Thyroid gland (tissue), 4 donors: Measurements from ENCODE around the gene EPHA1. TPM values are rescaled to one million over a fixed set of nuclear protein-coding genes. Genes with fewer than 3 reads are reported as not detected.
"Not testable (repeated sequence)": the region's sequence is repeated elsewhere in the genome, so short reads cannot be mapped to it uniquely, and the experiment has no call there.

Experiments used
- DNase-seq, 2 donors: peaks; one replicate each; pipeline ENCODE4 v3.0.0-alpha.2; 2019
- H3K27ac ChIP-seq, 3 donors: fragments of 200-600 bp; sonication (generic); 1 replicate in 2 of 3; 2 replicates in 1 of 3; pipeline ENCODE4 v1.5.1; 2016 to 2019; ENCODE audit warnings: mild to moderate bottlenecking in 1 of 3, moderate library complexity in 1 of 3
- H3K27me3 ChIP-seq: fragments of 200-600 bp; sonication (generic); one replicate; pipeline ENCODE4 v1.5.1; 2019
- H3K36me3 ChIP-seq, 2 donors: fragments of 200-600 bp; sonication (generic); one replicate each; pipeline ENCODE4 v1.5.1; 2016 to 2019
- H3K4me1 ChIP-seq, 2 donors: fragments of 200-600 bp; sonication (generic); one replicate each; pipeline ENCODE4 v1.5.1; 2017 to 2019
- H3K4me3 ChIP-seq, 3 donors: fragments of 200-600 bp; sonication (generic); replicated peaks in 1 of 3; 1 replicate in 2 of 3; 2 replicates in 1 of 3; pipeline ENCODE4 v1.5.1; 2016; ENCODE audit warnings: mild to moderate bottlenecking in 1 of 3
- H3K9me3 ChIP-seq: fragments of 200-600 bp; sonication (generic); one replicate; pipeline ENCODE4 v1.5.1; 2017
- POLR2A ChIP-seq, 2 donors: fragments of 450-650 bp; IDR thresholded peaks; one replicate each; pipeline ENCODE4 v1.6.1; 2017; ENCODE audit warnings: antibody characterized with exemption in 2 of 2, mild to moderate bottlenecking in 2 of 2, moderate library complexity in 1 of 2
- WGBS, 2 donors: methylation state at CpG; one replicate each; pipeline ENCODE4 v1.1.5; 2017; 5-methylcytosine and 5-hydroxymethylcytosine counted together
- intact Hi-C: fragments of 100-400 bp; cut with DNase I; formaldehyde crosslinking; loops from one replicate; pipeline ENCODE4 v1.15.1; 2023
- total RNA-seq, 4 donors: library from RNA; depleted of rRNA; stranded (reverse); fragments of >200 nt; gene quantifications; one replicate each; pipeline ENCODE4 v1.2.3, GENCODE V29; 2016
- TF ChIP-seq, protein P1 (sequence below), 6 experiments: fragments of 200-600 bp in 3 of 6; fragments of 450-650 bp in 3 of 6; sonication (generic) in 3 of 6; IDR thresholded peaks; one replicate each; pipeline ENCODE4 v1.5.1; 2016 to 2019; ENCODE audit warnings: antibody characterized with exemption in 6 of 6, mild to moderate bottlenecking in 2 of 6, inconsistent platforms in 1 of 6, moderate library complexity in 1 of 6

Gene EPHA1
- total RNA-seq, 4 donors from 2014 or later = 7.5 to 22.4 (median 16.4) TPM

DNA sequence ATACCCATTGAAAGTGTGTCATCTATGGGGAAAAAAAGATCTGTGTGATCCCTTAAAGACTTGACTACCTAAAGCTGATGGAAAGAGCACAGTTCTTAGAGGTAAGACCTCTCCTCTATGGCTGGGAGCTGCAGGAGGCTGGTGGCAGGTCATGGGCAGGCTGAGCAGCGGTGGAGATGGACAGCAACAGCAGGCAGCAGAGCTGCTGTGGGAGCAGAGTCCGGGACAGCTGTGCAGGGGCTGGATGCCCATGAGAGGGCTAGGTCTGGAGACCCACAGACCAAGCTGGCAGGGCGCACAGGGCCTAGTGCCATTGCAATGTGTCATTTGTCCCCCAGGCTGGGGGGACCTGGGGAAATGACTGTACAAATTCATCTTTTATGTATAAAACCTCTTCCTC, 13.4 kb upstream of the EPHA1 start:
- 89 to 90% methylated on average over 3 of the region's 3 CpGs for WGBS, 2 donors
- no peaks in the 10 kb centered on the region for H3K36me3 ChIP-seq
- intact Hi-C loops = no loop called here
- no peaks in the 10 kb centered on the region for H3K9me3 ChIP-seq
- no peak for DNase-seq
- H3K27me3 ChIP-seq = no peaks in the 10 kb centered on the region
- no peak overlapping the region for H3K4me3 ChIP-seq
- no peaks in the 10 kb centered on the region for H3K4me1 ChIP-seq
- no peak overlapping the region for H3K27ac ChIP-seq
- TF ChIP-seq, protein P1, sequence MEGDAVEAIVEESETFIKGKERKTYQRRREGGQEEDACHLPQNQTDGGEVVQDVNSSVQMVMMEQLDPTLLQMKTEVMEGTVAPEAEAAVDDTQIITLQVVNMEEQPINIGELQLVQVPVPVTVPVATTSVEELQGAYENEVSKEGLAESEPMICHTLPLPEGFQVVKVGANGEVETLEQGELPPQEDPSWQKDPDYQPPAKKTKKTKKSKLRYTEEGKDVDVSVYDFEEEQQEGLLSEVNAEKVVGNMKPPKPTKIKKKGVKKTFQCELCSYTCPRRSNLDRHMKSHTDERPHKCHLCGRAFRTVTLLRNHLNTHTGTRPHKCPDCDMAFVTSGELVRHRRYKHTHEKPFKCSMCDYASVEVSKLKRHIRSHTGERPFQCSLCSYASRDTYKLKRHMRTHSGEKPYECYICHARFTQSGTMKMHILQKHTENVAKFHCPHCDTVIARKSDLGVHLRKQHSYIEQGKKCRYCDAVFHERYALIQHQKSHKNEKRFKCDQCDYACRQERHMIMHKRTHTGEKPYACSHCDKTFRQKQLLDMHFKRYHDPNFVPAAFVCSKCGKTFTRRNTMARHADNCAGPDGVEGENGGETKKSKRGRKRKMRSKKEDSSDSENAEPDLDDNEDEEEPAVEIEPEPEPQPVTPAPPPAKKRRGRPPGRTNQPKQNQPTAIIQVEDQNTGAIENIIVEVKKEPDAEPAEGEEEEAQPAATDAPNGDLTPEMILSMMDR (IDR thresholded peaks at IDR 0.05) = no peak
- no peak for TF ChIP-seq POLR2A (IDR thresholded peaks at IDR 0.05)

DNA sequence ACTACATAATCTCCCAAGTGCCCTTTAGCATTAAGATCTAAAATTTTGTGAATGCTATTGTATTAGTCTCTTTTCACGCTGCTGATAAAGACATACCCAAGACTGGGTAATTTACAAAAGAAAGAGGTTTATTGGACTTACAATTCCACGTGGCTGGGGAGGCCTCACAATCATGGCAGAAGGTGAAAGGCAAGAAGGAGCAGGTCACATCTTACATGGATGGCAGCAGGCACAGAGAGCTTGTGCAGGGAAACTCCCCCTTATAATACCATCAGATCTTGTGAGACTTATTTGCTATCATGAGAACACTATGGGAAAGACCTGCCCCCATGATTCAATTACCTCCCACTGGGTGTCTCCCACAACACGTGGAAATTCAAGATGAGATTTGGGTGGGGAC, 12.0 kb upstream of the EPHA1 start:
- DNase-seq, H3K27me3 ChIP-seq, H3K4me3 ChIP-seq, H3K27ac ChIP-seq, H3K4me1 ChIP-seq, intact Hi-C loops, H3K9me3 ChIP-seq, H3K36me3 ChIP-seq: not testable (repeated sequence)
- WGBS, 2 donors = 19 to 25% methylated on average over 3 of the region's 3 CpGs

DNA sequence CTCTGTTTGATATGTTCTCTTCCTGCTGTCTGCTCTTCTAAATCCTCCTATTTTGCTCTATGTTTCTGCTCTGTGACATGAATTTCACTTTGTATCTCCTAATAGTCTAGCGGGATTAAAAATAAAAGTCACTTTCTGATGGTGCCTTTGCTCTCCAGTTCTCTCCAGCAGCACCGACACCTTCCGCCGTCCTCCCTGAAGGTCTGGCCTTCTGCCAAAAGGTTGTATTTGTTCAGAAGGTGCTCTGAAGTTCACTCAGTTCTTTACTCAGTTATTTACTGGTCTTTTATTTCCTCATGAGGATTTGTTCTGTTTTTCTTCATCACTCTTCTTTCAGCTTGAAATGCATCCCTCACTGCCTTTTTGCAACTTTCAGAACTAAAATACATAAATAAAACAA, 11.2 kb upstream of the EPHA1 start:
- H3K4me1 ChIP-seq = no peaks in the 10 kb centered on the region
- H3K9me3 ChIP-seq = no peaks in the 10 kb centered on the region
- no peak overlapping the region for H3K27ac ChIP-seq
- intact Hi-C loops = loop anchor here (5.0 to 10.0 kb wide), 3 partner anchors 38 to 178 kb away; partner anchors contain the start of genes CASP2, TMEM139 and ZYX
- TF ChIP-seq POLR2A (IDR thresholded peaks at IDR 0.05) = no peak
- TF ChIP-seq, protein P1 (IDR thresholded peaks at IDR 0.05) = no peak
- H3K27me3 ChIP-seq = no peaks in the 10 kb centered on the region
- 17 to 22% methylated on average over 4 of the region's 4 CpGs for WGBS, 2 donors
- peak; percentile 73 to 81 for DNase-seq
- no peaks in the 10 kb centered on the region for H3K36me3 ChIP-seq
- no peak overlapping the region for H3K4me3 ChIP-seq

DNA sequence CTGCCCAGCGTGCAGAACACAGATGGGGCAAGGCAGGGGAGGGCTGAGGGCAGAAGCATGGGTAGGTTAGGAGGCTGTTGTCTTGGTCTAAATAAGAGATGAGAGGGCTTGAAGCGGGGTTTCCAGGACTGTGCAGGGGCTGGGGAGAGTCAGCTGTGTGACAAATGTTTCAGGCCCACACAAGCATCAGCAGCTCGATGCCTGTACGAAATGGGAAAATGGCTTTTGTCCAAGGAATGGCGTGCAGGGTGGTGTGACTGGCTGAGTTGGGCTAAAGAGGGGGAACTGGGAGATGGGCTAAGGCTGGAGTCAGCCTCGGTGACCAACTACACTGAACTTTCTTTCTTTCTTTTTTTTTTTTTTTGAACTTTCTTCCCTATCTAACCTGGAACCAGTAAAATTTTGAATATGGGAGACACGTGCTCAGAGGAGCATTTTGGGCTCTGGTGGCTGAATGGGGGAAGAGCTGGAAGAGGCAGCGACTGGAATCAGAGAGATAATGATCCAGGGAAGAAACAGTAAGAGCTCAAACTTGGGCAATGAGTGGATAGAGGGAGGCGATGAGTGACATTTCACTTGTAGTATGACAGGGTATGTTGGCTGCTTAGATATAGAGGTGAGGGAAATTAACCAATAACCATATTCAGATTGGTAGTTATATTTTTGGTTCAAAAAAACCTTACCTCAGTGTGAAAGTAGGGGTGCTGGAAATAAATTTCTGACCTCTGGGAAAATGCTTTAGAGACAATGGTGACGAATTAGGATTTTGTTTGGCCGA, 10.2 kb upstream of the EPHA1 start:
- no peak for DNase-seq
- 86% methylated on average over 11 of the region's 11 CpGs for WGBS, 2 donors
- TF ChIP-seq POLR2A (IDR thresholded peaks at IDR 0.05) = no peak
- TF ChIP-seq, protein P1 (IDR thresholded peaks at IDR 0.05) = no peak
- Histone ChIP-seq H3K9me3 (no peaks in the 10 kb centered on the region), H3K27ac (no peak overlapping the region), H3K4me1 (no peaks in the 10 kb centered on the region), H3K36me3 (no peaks in the 10 kb centered on the region), H3K27me3 (no peaks in the 10 kb centered on the region), H3K4me3 (no peak overlapping the region)
- intact Hi-C loops = loop anchor here (5.0 to 10.0 kb wide), 3 partner anchors 37 to 177 kb away; partner anchors contain the start of genes CASP2, TMEM139 and ZYX

DNA sequence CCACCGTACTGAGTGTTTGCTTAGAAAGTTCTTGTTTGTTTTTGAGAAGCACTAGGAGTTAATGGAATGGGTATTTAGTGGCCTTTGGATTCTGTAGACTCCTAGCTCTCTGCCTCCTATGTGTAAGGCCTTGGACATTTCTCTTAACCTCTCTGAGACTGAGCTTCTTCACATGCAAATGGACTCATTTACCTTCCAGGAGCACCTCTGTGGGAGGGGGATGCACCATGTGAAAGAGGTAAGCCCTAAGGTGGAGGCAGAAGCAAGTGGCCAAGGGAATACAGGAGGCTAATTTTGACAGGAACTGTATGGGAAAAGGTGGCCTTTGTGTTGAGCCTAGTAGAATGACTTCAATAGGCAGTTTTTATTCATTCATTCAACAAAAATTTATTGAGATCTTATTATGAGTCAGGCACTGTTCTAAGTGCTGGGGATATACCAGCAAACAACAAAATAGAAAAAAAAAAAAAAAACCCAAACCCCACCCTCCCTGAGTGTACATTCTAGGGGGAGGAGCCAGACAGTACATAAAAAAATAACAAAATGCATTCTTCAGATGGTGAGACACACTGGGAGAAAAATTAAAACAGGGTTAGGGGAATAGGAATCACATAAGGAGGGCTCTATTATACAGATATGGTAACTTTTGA, 9.2 kb upstream of the EPHA1 start:
- intact Hi-C loops = loop anchor here (5.0 to 10.0 kb wide), 3 partner anchors 36 to 176 kb away; partner anchors contain the start of genes CASP2, TMEM139 and ZYX
- Histone ChIP-seq H3K27me3 (no peaks in the 10 kb centered on the region), H3K4me3 (no peak overlapping the region), H3K27ac (no peak overlapping the region), H3K4me1 (no peaks in the 10 kb centered on the region), H3K9me3 (no peaks in the 10 kb centered on the region), H3K36me3 (no peaks in the 10 kb centered on the region)
- TF ChIP-seq, protein P1 (IDR thresholded peaks at IDR 0.05) = no peak
- TF ChIP-seq POLR2A (IDR thresholded peaks at IDR 0.05) = no peak
- 35 to 54% methylated on average over 1 of the region's 1 CpG for WGBS, 2 donors
- no peak for DNase-seq
